Activated T-cell treated with anti-CD3 and anti-CD28 coated beads, Interleukin-2, amount 50 U/mL, for 72 hours (primary cell): Measurements from ENCODE around the gene ATP8B4. TPM values are rescaled to one million over a fixed set of nuclear protein-coding genes. Genes with fewer than 3 reads are reported as not detected.

Experiments used
- ATAC-seq, 2 donors: fragments of 150-1000 bp; cut with Tn5 transposase; replicated peaks in 1 of 2; 2 replicates each; pipeline ENCODE4 v1.10.0; 2021; ENCODE audit warnings: moderate library complexity in 2 of 2, mild to moderate bottlenecking in 1 of 2
- DNase-seq, 2 donors: peaks; one replicate each; pipeline ENCODE4 v3.0.0; 2021 to 2022; ENCODE audit warnings: mixed read lengths in 1 of 2
- H3K27ac Mint-ChIP-seq: one replicate; pipeline ENCODE4 v1.8.0; 2022; ENCODE audit warnings: mild to moderate bottlenecking, moderate library complexity, mixed read lengths
- H3K27me3 Mint-ChIP-seq: one replicate; pipeline ENCODE4 v1.8.0; 2022; ENCODE audit warnings: low read depth, mixed read lengths
- H3K36me3 Mint-ChIP-seq, 2 donors: one replicate each; pipeline ENCODE4 v1.8.0; 2022; ENCODE audit warnings: mixed read lengths in 2 of 2, mild to moderate bottlenecking in 1 of 2; ENCODE audit not compliant: insufficient read depth in 2 of 2
- H3K4me1 Mint-ChIP-seq: one replicate; pipeline ENCODE4 v1.8.0; 2022; ENCODE audit warnings: low read depth, mixed read lengths
- H3K4me3 Mint-ChIP-seq, 2 donors: one replicate each; pipeline ENCODE4 v1.8.0; 2022; ENCODE audit warnings: mild to moderate bottlenecking in 2 of 2, mixed read lengths in 2 of 2, moderate library complexity in 2 of 2
- H3K9me3 Mint-ChIP-seq, 2 donors: one replicate each; pipeline ENCODE4 v1.8.0; 2022; ENCODE audit warnings: mixed read lengths in 2 of 2
- total RNA-seq, 2 donors: library from RNA; stranded (reverse); gene quantifications; one replicate each; pipeline ENCODE4 v1.2.3, GENCODE V29; 2022

Gene ATP8B4
- total RNA-seq, 2 donors from 2014 or later, result 14.0 to 21.3 TPM

DNA sequence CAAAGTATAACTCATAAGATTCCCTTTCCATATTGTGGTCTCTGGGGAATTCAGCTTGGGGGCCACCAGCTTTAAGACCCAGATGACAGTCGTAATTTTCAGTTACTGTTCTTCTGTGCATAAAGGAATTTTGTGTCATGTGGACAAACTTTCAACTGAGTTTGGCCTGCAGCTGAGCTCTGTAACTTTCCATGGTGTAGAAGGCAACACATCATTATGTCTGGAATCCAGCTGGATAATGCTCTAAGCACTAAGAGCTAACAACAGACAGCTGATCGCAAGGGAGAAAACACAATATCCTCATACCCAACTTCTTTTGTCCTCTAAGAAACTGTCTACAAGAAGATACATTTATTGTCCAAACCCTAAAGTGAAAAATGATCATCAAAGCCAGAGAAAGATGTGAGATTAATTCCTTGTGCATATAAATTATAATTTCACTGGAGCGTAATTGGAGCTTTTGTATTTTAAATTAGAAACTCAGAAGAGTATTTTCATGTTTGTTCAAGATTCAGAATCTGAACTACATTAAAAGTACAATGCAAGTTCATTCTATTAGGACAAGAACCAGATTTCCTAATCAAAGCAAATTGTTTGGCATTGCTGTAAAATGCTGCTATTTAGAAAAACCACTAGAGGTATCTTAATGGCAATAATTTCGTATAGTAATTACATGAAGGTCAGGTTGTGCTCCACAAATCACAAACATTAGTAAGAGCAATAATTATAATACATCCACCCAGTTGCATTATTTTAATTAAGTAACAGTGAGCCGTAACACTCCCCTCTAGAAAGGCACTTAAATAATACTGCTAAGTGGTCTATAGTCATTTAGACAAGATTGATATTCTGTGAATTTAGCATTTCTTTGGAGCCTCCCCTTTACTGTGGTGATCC is 218.8 kb downstream of the ATP8B4 start:
- H3K9me3 Mint-ChIP-seq, result no peaks in the 10 kb centered on the region
- no peaks in the 10 kb centered on the region for H3K4me1 Mint-ChIP-seq
- DNase-seq (no peak), ATAC-seq (no peak)
- no peaks in the 10 kb centered on the region for H3K36me3 Mint-ChIP-seq
- H3K4me3 Mint-ChIP-seq, result no peak overlapping the region
- H3K27ac Mint-ChIP-seq, result no peak overlapping the region
- H3K27me3 Mint-ChIP-seq, result peaks cover 5% of the 10 kb centered on the region

DNA sequence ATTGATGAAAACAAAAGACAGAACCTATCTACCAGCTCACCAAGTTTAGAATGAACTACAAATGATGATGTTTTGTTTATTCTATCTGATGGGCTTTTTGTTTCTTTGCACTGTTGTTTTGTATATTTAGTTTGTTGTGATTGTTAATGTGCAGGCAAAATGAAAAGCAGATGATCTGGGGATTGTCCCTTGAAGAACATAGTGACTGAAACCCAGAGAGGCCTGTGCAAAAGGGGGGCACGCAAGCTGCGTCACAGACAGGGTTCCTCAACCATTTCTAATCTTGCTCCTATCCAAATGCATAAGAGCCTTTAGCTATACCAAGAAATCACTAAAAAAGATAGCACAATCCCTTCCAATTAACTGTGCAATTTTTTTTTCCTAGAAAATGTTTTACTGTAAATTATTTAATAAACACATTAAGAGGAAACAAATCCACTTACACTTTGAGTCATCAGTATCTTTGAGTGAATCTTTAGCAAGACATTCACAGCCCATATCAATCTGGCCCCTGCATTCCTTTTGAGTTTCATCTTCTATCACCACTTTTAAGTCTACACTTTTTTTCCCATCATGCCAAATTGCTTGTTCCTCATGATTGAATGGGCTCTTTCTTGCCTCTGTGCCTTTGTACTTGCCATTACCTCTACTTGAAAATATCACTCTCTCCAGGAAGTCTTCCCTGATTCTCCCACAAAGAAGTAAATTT is 220.3 kb downstream of the ATP8B4 start:
- no peak for DNase-seq
- Mint-ChIP-seq H3K27me3 (peaks cover 5% of the 10 kb centered on the region), H3K4me3 (no peak overlapping the region), H3K36me3 (no peaks in the 10 kb centered on the region), H3K9me3 (no peaks in the 10 kb centered on the region), H3K4me1 (no peaks in the 10 kb centered on the region), H3K27ac (no peak overlapping the region)
- ATAC-seq, result no peak

DNA sequence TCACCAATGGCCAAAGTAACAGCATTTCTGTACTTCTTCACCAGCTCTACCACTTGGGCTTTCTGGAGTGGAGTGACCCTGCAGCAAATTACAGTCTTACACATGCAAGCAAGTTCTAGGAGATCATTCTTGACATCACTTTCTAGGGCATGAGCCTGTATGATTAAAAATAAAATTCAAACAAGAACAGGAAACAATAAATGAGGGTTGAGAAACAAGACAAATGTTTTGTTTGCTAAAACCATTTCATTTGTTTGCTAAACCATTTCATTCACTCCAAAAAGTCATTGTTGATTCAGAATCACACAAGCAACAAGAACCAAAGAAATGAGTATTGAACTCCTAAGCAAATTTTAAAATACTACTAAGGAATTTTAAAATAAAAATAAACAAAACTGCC is 220.9 kb downstream of the ATP8B4 start:
- Mint-ChIP-seq H3K27me3 (peaks cover 5% of the 10 kb centered on the region), H3K36me3 (no peaks in the 10 kb centered on the region), H3K9me3 (no peaks in the 10 kb centered on the region), H3K27ac (no peak overlapping the region), H3K4me1 (no peaks in the 10 kb centered on the region), H3K4me3 (no peak overlapping the region)
- no peak for ATAC-seq
- DNase-seq, result no peak

DNA sequence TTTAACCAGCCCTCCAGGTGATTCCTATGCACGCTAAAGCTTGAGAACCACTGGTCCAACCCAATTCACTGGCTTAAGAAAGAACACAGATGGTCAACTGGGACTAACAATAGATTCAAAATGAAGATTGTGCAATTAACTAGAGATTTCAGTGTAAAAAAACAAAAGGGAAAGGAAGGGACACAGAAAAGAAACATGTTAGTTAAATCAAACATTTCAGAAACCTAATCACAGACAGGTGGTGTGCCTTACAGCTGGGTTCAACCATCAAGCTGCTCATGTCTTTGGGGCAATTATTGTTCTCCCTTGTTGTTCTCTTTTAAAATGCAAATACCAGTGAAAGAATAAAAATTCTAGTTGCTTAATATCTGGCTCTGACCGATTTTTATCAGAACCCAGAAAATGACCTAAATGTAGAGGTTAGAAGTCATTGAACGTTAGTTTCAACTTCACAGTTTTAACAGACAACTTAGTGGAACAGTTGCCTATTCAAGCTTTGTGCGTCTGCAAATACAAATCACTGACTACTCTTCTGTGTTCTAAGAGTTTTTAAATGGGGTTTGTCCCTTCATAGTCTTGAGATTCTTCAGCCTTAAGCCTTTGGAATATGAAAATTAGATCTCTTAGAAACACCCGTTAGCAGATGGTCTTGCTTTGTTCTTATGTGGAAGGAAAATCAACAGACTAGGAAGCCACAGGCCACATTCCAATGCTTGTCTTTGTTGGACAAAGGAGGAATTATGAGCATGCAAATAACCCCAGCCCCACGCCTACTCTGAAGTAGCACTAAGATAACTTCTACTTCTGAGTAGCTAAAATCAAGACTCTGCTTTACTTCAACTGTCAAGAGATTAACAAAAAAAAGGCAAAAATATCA is 223.4 kb downstream of the ATP8B4 start:
- Mint-ChIP-seq H3K9me3 (no peaks in the 10 kb centered on the region), H3K36me3 (no peaks in the 10 kb centered on the region), H3K27ac (no peak overlapping the region), H3K27me3 (no peaks in the 10 kb centered on the region), H3K4me3 (no peak overlapping the region), H3K4me1 (no peaks in the 10 kb centered on the region)
- no peak for ATAC-seq
- no peak for DNase-seq

DNA sequence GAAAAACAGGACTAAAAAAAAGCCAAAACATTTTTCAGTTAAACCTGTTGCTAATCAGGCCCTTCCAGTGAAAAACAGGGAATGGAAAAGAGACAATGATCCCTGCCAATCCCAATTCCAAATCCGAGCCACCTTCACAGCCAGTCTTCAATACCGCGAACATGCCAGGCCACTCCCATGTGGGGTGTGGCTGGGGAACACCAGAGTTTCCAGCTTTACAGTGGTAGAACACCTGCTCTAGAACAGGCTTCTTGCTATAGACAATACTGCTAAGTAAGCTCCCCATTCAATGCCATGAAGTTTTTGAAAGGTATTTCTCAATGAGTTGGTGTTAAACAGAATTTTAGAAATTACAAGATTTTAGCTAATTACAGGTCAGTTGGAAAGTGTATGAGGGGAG is 228.3 kb downstream of the ATP8B4 start:
- ATAC-seq (no peak), DNase-seq (no peak)
- Mint-ChIP-seq H3K27ac (no peak overlapping the region), H3K4me1 (no peaks in the 10 kb centered on the region), H3K9me3 (no peaks in the 10 kb centered on the region), H3K4me3 (no peak overlapping the region), H3K27me3 (no peaks in the 10 kb centered on the region), H3K36me3 (no peaks in the 10 kb centered on the region)

DNA sequence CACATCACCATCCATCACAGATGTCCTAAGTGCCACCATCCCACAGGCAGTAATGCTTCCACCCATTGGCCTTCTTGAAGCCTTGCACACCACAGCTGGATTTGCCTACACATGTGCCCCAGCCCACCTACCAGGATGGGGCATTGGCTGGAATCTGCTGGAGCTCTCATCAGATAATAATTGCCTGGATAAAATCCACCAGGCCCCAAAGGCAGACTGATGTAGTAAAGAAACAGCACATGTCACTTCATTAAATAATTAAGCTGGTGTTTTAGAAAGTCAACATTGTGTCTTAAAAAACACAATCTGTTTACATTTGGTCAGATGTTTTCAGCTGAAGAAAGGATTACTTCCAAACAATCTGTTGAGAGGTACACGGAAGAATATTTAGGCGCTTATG is 229.5 kb downstream of the ATP8B4 start:
- Mint-ChIP-seq H3K36me3 (no peaks in the 10 kb centered on the region), H3K4me3 (no peak overlapping the region), H3K9me3 (no peaks in the 10 kb centered on the region), H3K27ac (no peak overlapping the region), H3K27me3 (no peaks in the 10 kb centered on the region), H3K4me1 (no peaks in the 10 kb centered on the region)
- DNase-seq, result no peak
- no peak for ATAC-seq

DNA sequence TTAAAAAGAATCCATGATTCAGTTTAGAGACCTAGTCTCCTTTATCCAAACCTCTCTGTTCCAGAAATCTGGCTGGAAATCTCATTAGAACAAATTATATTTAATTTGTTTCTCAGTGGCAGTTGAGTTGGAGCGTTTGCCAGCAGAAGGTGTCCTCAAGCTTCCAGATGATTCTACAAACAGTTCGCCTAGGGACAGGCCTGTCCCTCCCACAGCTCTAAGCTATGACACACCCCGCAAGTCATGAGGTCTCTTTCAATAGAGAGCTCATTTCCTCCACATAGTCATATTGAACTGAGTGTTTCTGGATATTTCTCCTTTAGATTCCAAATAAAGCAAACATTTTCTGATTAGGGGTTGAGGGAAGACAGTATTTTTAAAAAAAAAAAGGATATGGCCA is 230.3 kb downstream of the ATP8B4 start:
- DNase-seq, result no peak

DNA sequence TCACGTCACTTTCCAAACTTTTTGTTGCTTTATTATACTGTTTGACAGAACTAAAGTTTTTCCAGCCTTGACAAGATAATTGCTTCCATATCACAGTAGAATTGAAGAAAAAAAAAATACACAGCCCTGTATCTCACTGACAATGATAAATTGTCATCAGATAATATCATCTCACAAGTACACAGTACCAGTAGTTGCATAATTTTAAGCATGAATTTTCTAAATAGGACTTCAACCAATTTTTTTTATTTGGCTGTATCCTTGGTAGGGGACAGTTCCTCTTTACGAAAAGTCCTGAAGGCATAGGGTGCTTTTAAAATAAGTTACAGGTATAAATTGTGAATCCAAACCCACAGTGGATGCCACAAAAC is 230.7 kb downstream of the ATP8B4 start:
- Mint-ChIP-seq H3K4me3 (no peak overlapping the region), H3K27ac (no peak overlapping the region), H3K27me3 (no peaks in the 10 kb centered on the region), H3K4me1 (no peaks in the 10 kb centered on the region), H3K36me3 (no peaks in the 10 kb centered on the region), H3K9me3 (no peaks in the 10 kb centered on the region)
- ATAC-seq, result no peak
- DNase-seq, result no peak

More for the DNA sequence above, 230.3 kb downstream of the ATP8B4 start:
- Mint-ChIP-seq H3K4me3 (no peak overlapping the region), H3K9me3 (no peaks in the 10 kb centered on the region), H3K27me3 (no peaks in the 10 kb centered on the region), H3K36me3 (no peaks in the 10 kb centered on the region), H3K4me1 (no peaks in the 10 kb centered on the region), H3K27ac (no peak overlapping the region)
- ATAC-seq, result no peak

DNA sequence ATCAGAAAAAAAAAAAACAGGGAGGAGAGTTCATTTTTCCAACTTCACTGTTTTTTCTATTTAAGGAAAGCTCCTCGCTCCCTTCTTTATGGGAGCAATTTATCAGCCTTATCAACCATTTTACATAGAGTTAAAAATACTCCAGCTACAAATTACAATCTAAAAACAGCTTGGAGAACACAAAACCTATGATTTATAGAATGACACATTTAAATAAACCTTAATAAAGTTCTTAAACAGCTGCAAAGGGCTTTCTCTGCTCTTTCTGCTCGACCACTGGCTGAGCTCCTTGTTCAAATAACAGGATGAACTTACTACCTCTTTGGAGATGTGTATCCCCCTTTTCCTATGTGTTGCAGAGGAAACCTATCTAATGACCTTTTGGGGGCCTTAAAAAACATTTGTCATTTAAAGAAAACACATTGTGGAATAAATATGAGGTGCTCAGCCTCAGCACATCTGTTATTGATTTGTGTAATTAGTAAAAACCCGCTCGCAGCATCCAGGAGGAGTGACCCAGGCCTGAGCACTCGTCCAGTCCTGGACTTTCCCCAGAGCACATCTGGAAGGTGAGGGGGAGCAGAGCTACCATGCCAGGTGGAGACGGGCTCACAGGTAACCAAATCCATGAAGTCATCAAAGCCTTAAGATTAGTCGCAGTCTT is 231.2 kb downstream of the ATP8B4 start:
- H3K9me3 Mint-ChIP-seq, result no peaks in the 10 kb centered on the region
- H3K27me3 Mint-ChIP-seq, result no peaks in the 10 kb centered on the region
- H3K4me1 Mint-ChIP-seq, result no peaks in the 10 kb centered on the region
- no peak for DNase-seq
- no peak for ATAC-seq
- H3K27ac Mint-ChIP-seq, result no peak overlapping the region
- no peak overlapping the region for H3K4me3 Mint-ChIP-seq
- H3K36me3 Mint-ChIP-seq, result no peaks in the 10 kb centered on the region

DNA sequence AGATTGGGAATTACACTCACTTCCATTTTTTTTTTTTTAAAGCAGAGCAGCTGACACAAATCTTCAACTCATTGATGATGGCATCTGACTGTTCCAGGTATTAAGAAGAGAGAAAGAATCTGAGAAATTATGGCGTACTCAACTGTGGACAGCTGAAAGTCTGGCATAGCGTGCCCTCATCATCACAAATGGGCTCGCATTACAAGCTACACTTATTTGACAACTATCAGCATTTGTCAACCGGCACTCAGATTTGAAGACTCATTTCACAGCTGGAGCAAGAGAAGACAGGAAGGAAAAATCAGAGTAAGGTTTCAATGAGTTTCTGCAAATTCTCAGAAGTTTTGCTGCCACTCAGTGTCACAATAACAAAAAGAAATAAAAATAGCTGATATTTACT is 235.9 kb downstream of the ATP8B4 start:
- DNase-seq (no peak), ATAC-seq (no peak)
- Mint-ChIP-seq H3K4me3 (no peak overlapping the region), H3K27ac (no peak overlapping the region), H3K27me3 (no peaks in the 10 kb centered on the region), H3K9me3 (no peaks in the 10 kb centered on the region), H3K4me1 (no peaks in the 10 kb centered on the region), H3K36me3 (no peaks in the 10 kb centered on the region)

DNA sequence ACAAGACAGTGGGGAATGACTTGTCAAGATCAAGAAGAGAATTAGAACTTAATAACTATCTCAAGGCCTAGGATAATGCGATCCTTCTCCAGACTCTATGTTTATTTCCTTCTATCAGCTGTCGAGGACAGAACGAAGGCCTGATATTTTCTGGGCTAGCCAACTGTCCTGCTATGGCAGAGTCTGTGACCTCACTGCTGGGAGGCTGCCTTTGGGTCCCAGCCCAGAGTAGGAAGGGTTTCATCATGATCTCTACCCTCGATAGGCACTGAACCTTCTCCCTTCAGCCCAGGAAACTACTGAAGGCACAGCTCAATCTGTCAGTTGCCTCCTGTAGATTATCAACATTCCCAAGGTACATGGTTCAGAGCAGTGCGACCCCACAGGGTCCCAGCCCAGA is 237.2 kb downstream of the ATP8B4 start:
- Mint-ChIP-seq H3K4me3 (no peak overlapping the region), H3K9me3 (no peaks in the 10 kb centered on the region), H3K27me3 (no peaks in the 10 kb centered on the region), H3K4me1 (no peaks in the 10 kb centered on the region), H3K36me3 (no peaks in the 10 kb centered on the region), H3K27ac (no peak overlapping the region)
- DNase-seq (no peak), ATAC-seq (no peak)

DNA sequence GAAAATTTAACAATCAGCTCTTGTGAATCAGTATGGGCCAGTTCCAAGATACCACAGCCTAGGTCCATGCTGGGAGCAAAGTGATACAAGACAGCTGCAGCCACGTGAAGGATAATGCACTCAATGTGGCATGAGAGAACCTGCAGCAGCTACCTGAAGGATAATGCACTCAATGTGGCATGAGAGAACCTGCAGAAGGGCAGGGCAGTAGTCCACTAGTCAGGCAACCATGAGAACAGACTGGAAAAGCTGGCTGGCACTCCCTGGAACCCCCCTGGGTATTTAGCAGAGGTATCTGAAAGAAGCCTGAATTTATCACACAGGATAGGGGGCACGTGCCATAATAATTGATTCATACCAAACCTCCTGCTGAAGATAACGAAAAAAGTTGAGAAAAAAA is 237.6 kb downstream of the ATP8B4 start:
- H3K27ac Mint-ChIP-seq, result no peak overlapping the region
- no peaks in the 10 kb centered on the region for H3K4me1 Mint-ChIP-seq
- no peak overlapping the region for H3K4me3 Mint-ChIP-seq
- H3K9me3 Mint-ChIP-seq, result no peaks in the 10 kb centered on the region
- no peaks in the 10 kb centered on the region for H3K36me3 Mint-ChIP-seq
- no peak for DNase-seq
- no peak for ATAC-seq
- no peaks in the 10 kb centered on the region for H3K27me3 Mint-ChIP-seq
